GM12878 (cell line): Measurements from ENCODE around the gene ASMTL. TPM values are rescaled to one million over a fixed set of nuclear protein-coding genes. Genes with fewer than 3 reads are reported as not detected.
A peak's percentile ranks its signal among the peaks of the same experiment; 100 is the strongest.

Source experiments
- CREB1 ChIP-seq: IDR thresholded peaks from 2 replicates; pipeline ENCODE4 v1.6.1; 2012; ENCODE audit warnings: low read depth, mild to moderate bottlenecking, inconsistent platforms
- ESRRA ChIP-seq: IDR thresholded peaks from 2 replicates; pipeline ENCODE4 v1.6.1; 2012; ENCODE audit warnings: mild to moderate bottlenecking, low read length, improper control_type of control experiment
- FOS ChIP-seq: IDR thresholded peaks from 3 replicates; pipeline ENCODE4 v1.6.1; 2011; ENCODE audit warnings: borderline replicate concordance; ENCODE audit not compliant: insufficient read length; ENCODE audit errors: extremely low read depth
- FOXM1 ChIP-seq: IDR thresholded peaks from 2 replicates; pipeline ENCODE4 v1.6.1; 2012; ENCODE audit warnings: low read depth, mild to moderate bottlenecking, inconsistent platforms, low read length, moderate library complexity
- GATAD2B ChIP-seq: fragments of 450-650 bp; conservative IDR thresholded peaks from 2 replicates; pipeline ENCODE4 v1.6.1; 2017; ENCODE audit warnings: low read depth, mild to moderate bottlenecking, moderate library complexity
- IKZF1 ChIP-seq: fragments of 450-650 bp; conservative IDR thresholded peaks from 2 replicates; pipeline ENCODE4 v1.6.1; 2017; ENCODE audit warnings: antibody characterized with exemption, mild to moderate bottlenecking
- JUND ChIP-seq: IDR thresholded peaks from 2 replicates; pipeline ENCODE4 v1.6.1; 2012; ENCODE audit warnings: low read depth, mild to moderate bottlenecking, low read length, improper control_type of control experiment, moderate library complexity
- KAT2A ChIP-seq: conservative IDR thresholded peaks from 2 replicates; pipeline ENCODE4 v1.6.1; 2011; ENCODE audit warnings: low read depth, low read length; ENCODE audit not compliant: control insufficient read depth
- LARP7 ChIP-seq: fragments of 450-650 bp; IDR thresholded peaks from 2 replicates; pipeline ENCODE4 v1.6.1; 2017; ENCODE audit warnings: mild to moderate bottlenecking
- NFIC ChIP-seq: IDR thresholded peaks from 2 replicates; pipeline ENCODE4 v1.6.1; 2012; ENCODE audit warnings: low read depth, mild to moderate bottlenecking, inconsistent platforms, low read length, moderate library complexity
- NFYB ChIP-seq: IDR thresholded peaks from 2 replicates; pipeline ENCODE4 v1.6.1; 2011; ENCODE audit warnings: low read depth, mild to moderate bottlenecking, low read length, improper control_type of control experiment, moderate library complexity; ENCODE audit not compliant: insufficient read depth
- NRF1 ChIP-seq: conservative IDR thresholded peaks from 2 replicates; pipeline ENCODE4 v1.6.1; 2011; ENCODE audit warnings: mild to moderate bottlenecking, low read depth, low read length, improper control_type of control experiment
- POLR2AphosphoS2 ChIP-seq: IDR thresholded peaks from 2 replicates; pipeline ENCODE4 v1.6.1; 2011; ENCODE audit warnings: low read depth, mild to moderate bottlenecking, low read length, improper control_type of control experiment, moderate library complexity
- RAD21 ChIP-seq: IDR thresholded peaks from 2 replicates; pipeline ENCODE4 v1.6.1; 2011; ENCODE audit warnings: mild to moderate bottlenecking, low read depth, low read length, moderate library complexity; ENCODE audit not compliant: insufficient read depth
- RB1 ChIP-seq: fragments of 450-650 bp; formaldehyde crosslinking; IDR thresholded peaks from 2 replicates; pipeline ENCODE4 v1.6.1; 2017; ENCODE audit warnings: mild to moderate bottlenecking, borderline replicate concordance
- RBBP5 ChIP-seq: fragments of 200-600 bp; sonication (generic); conservative IDR thresholded peaks from 2 replicates; pipeline ENCODE4 v1.6.1; 2016
- RELA ChIP-seq: fragments of 450-650 bp; IDR thresholded peaks from 2 replicates; pipeline ENCODE4 v1.8.0; 2014; ENCODE audit warnings: borderline replicate concordance; ENCODE audit not compliant: partially characterized antibody
- RFX5 ChIP-seq: IDR thresholded peaks from 2 replicates; pipeline ENCODE4 v1.6.1; 2011; ENCODE audit warnings: low read depth, low read length, improper control_type of control experiment
- RUNX3 ChIP-seq: IDR thresholded peaks from 2 replicates; pipeline ENCODE4 v1.6.1; 2012; ENCODE audit warnings: low read length, inconsistent platforms
- SIN3A ChIP-seq: IDR thresholded peaks from 2 replicates; pipeline ENCODE4 v1.6.1; 2012; ENCODE audit warnings: low read depth, low read length, improper control_type of control experiment
- SP1 ChIP-seq: IDR thresholded peaks from one replicate; pipeline ENCODE4 v1.6.1; 2011; ENCODE audit warnings: low read depth, low read length
- STAT1 ChIP-seq: fragments of 450-650 bp; conservative IDR thresholded peaks from 2 replicates; pipeline ENCODE4 v1.6.1; 2014; ENCODE audit warnings: antibody characterized with exemption, mild to moderate bottlenecking
- ZBED1 ChIP-seq: IDR thresholded peaks from 2 replicates; pipeline ENCODE4 v1.6.1; 2016; ENCODE audit warnings: borderline replicate concordance
- ZBTB4 ChIP-seq: fragments of 450-650 bp; formaldehyde crosslinking; IDR thresholded peaks from 2 replicates; pipeline ENCODE4 v1.4.0; 2022; ENCODE audit warnings: mild to moderate bottlenecking, moderate library complexity
- ZNF217 ChIP-seq: fragments of 450-650 bp; IDR thresholded peaks from 2 replicates; pipeline ENCODE4 v1.6.1; 2017; ENCODE audit warnings: antibody characterized with exemption, mild to moderate bottlenecking
- ZNF592 ChIP-seq: fragments of 450-650 bp; IDR thresholded peaks from 2 replicates; pipeline ENCODE4 v1.6.1; 2017; ENCODE audit warnings: mild to moderate bottlenecking, moderate library complexity
- ZZZ3 ChIP-seq: IDR thresholded peaks from 2 replicates; pipeline ENCODE4 v1.6.1; 2011; ENCODE audit warnings: low read depth; ENCODE audit not compliant: control insufficient read depth, insufficient read length
- polyA plus RNA-seq, 11 experiments: library from polyadenylated mRNA; depleted of rRNA in 4 of 11; unstranded in 6 of 11; stranded (reverse) in 5 of 11; fragments of >200 nt; fragmentation: Nextera tagmentation in 4 of 11; fragmentation: Illumina TruSeq in 1 of 11; extraction: Ambion mirVana in 4 of 11; extraction: Trizol in 1 of 11; gene quantifications; 1 replicate in 1 of 11; 2 replicates in 10 of 11; pipeline versions ENCODE4 v1.2.1 to v1.2.3, GENCODE V29; 2011 to 2016; ENCODE audit warnings: inconsistent platforms in 2 of 11, missing spikeins in 2 of 11, low read depth in 1 of 11
- total RNA-seq, 4 experiments: library from RNA; depleted of rRNA in 3 of 4; stranded (reverse); fragments of >200 nt in 3 of 4; fragmentation: Illumina TruSeq in 1 of 4; extraction: Trizol in 1 of 4; gene quantifications; 2 replicates each; pipeline versions ENCODE4 v1.2.1 to v1.2.3, GENCODE V29; 2013 to 2021

Gene ASMTL
- total and polyA plus RNA-seq, 10 of the 15 experiments (the other 5 are each of a cell fraction or from before 2014, with no cell fraction given) = 1.6 to 51.9 (median 32.1) TPM

- TF ChIP-seq NFYB (peak; percentile 89), NRF1 (peak; percentile 50; the same call in 1 of the 2 replicates), KAT2A (no peak), ZNF592 (no peak), JUND (no peak), RELA (no peak), NFIC (no peak), CREB1 (no peak), LARP7 (peak; percentile 99), RAD21 (no peak), RBBP5 (no peak), GATAD2B (peak; percentile 92), ZZZ3 (no peak), RB1 (peak; percentile 86), SP1 (peak; percentile 86), ZNF217 (no peak), ESRRA (no peak), ZBTB4 (CRISPR knock-in tag) (peak; percentile 91), ZBED1 (no peak), IKZF1 (peak; percentile 58), POLR2AphosphoS2 (peak; percentile 86; the same call in 1 of the 2 replicates), FOS (no peak), SIN3A (no peak; the same call in none of the 2 replicates), RFX5 (no peak), FOXM1 (no peak), STAT1 (0 out of 2 replicates have a peak, but pooled peaks have one; percentile 80), RUNX3 (no peak)
Measured at GRCh38 chrX:1391707-1392375, 60.9 kb downstream of the ASMTL start, which contains the start of gene SLC25A6 (continued).
